ENCODE data around the gene ZNF277.

Gene ZNF277

DNA sequence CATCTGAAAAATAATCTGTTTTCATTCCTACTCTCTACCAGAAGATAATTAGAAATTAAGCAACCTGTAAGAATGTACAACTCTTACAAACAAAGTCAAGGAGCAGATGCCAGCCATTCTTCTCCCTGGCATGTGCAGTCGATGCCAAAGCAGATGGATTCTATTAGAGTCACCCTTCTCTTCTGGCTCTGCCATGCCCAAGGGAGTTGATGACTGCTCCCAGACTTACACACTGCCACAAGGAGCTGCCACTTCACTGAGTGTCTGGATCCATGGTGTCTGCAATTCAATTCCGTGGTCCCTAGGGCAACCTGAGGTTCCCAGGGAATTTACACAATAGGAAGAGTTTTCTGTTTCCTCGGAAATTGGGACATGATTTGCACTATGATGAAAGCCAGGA is 154.7 kb downstream of the ZNF277 start:
- no CpG with 5 or more reads among the region's 3 CpGs for WGBS, 2 donors (ENCODE audit: extremely low coverage in 2 of 2, insufficient read length in 2 of 2, insufficient replicate concordance in 1 of 2)
- H3K27ac ChIP-seq (replicated peaks; ENCODE audit: low read length): no peak overlapping the region
- H3K79me1 ChIP-seq (ENCODE audit: low read depth, low read length): no peaks in the 10 kb centered on the region

DNA sequence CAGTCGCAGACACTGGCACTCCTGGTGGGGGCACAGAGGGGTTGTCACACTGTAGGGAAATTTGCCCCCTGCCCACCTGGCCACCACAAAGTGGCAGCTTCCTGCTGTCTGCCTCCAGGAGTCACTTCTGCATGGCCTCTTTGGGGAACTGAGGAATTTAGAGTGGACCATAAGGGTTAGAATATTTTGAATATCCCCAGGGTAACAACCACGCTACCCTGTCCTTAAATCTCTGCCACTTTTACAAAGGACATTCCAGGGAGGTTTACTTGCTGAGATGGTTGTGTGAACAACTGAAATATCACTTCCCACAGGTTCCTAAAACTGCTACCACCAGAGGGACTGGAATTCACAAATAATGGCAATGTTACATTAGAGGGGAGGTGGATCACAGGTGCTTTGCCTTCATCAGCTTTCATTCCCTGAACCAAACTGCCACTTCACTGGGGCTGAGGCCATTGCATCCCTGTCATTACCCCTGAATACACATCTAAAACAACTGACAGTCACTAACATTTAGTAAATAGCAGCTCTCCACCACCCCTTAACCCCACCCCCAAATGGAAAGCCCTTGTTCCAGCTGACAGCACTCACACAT is 155.7 kb downstream of the ZNF277 start:
- Histone ChIP-seq H3K4me3 (ENCODE audit: low read length in 2 of 2) (no peak overlapping the region), H3K4ac (ENCODE audit: low read length) (no peak overlapping the region), H3K14ac (ENCODE audit: low read length) (no peak overlapping the region), H3K18ac (ENCODE audit: low read length) (peak overlapping the region; percentile 62), H3K9ac (ENCODE audit: low read depth, low read length, poor library complexity) (no peak overlapping the region), H3K23ac (ENCODE audit: low read depth, low read length, poor library complexity) (no peak overlapping the region), H3K4me1 (ENCODE audit: control insufficient read depth in 2 of 2, insufficient read depth in 1 of 2, low read depth in 1 of 2, low read length in 2 of 2) (peaks cover 5 to 13% of the 10 kb centered on the region in 2 donors), H2AFZ (ENCODE audit: low read length) (peak overlapping the region; percentile 83), H2BK120ac (ENCODE audit: low read depth, low read length) (no peak overlapping the region), H2BK15ac (ENCODE audit: low read length) (no peak overlapping the region), H3K27me3 (ENCODE audit: control insufficient read depth in 3 of 3, insufficient read depth in 3 of 3, low read depth in 1 of 3, low read length in 3 of 3) (no peaks in the 10 kb centered on the region), H4K91ac (ENCODE audit: low read depth, low read length, poor library complexity) (no peak overlapping the region), H3K79me1 (ENCODE audit: low read depth, low read length) (no peaks in the 10 kb centered on the region), H4K8ac (ENCODE audit: low read depth, low read length) (no peak overlapping the region), H3K4me2 (ENCODE audit: insufficient read depth, low read length, poor library complexity, severe bottlenecking) (no peak overlapping the region), H2AK5ac (ENCODE audit: low read depth, low read length) (no peak overlapping the region), H3K27ac (replicated peaks; ENCODE audit: low read length) (peak overlapping the region; percentile 58), H3K36me3 (replicated peaks in 1 of 2; ENCODE audit: control insufficient read depth in 2 of 2, insufficient read depth in 2 of 2, low read length in 2 of 2) (no peaks in the 10 kb centered on the region), H2BK12ac (ENCODE audit: low read length) (no peak overlapping the region), H3K9me3 (replicated peaks in 1 of 2; ENCODE audit: control insufficient read depth in 2 of 2, insufficient read depth in 1 of 2, low read depth in 1 of 2, low read length in 2 of 2) (no peaks in the 10 kb centered on the region), H2BK5ac (ENCODE audit: low read length) (no peak overlapping the region)
- no CpG with 5 or more reads among the region's 2 CpGs for WGBS, 2 donors (ENCODE audit: extremely low coverage in 2 of 2, insufficient read length in 2 of 2, insufficient replicate concordance in 1 of 2)
- DNase-seq (ENCODE audit: low spot score): no peak

More for the DNA sequence above, 154.7 kb downstream of the ZNF277 start:
- no peak overlapping the region for H3K9ac ChIP-seq (ENCODE audit: low read depth, low read length, poor library complexity)
- no peak overlapping the region for H2BK15ac ChIP-seq (ENCODE audit: low read length)
- no peaks in the 10 kb centered on the region for H3K36me3 ChIP-seq (replicated peaks in 1 of 2; ENCODE audit: control insufficient read depth in 2 of 2, insufficient read depth in 2 of 2, low read length in 2 of 2)
- H3K4ac ChIP-seq (ENCODE audit: low read length): no peak overlapping the region
- DNase-seq (ENCODE audit: low spot score): no peak
- H3K4me1 ChIP-seq (ENCODE audit: control insufficient read depth in 2 of 2, insufficient read depth in 1 of 2, low read depth in 1 of 2, low read length in 2 of 2): peaks cover 5 to 13% of the 10 kb centered on the region in 2 donors
- H2AFZ ChIP-seq (ENCODE audit: low read length): no peak overlapping the region
- no peaks in the 10 kb centered on the region for H3K9me3 ChIP-seq (replicated peaks in 1 of 2; ENCODE audit: control insufficient read depth in 2 of 2, insufficient read depth in 1 of 2, low read depth in 1 of 2, low read length in 2 of 2)
- H4K8ac ChIP-seq (ENCODE audit: low read depth, low read length): no peak overlapping the region
- H2BK120ac ChIP-seq (ENCODE audit: low read depth, low read length): no peak overlapping the region
- no peak overlapping the region for H4K91ac ChIP-seq (ENCODE audit: low read depth, low read length, poor library complexity)
- H3K18ac ChIP-seq (ENCODE audit: low read length): no peak overlapping the region
- H3K4me3 ChIP-seq (ENCODE audit: low read length in 2 of 2): no peak overlapping the region
- no peak overlapping the region for H2AK5ac ChIP-seq (ENCODE audit: low read depth, low read length)
- no peaks in the 10 kb centered on the region for H3K27me3 ChIP-seq (ENCODE audit: control insufficient read depth in 3 of 3, insufficient read depth in 3 of 3, low read depth in 1 of 3, low read length in 3 of 3)
- no peak overlapping the region for H2BK12ac ChIP-seq (ENCODE audit: low read length)
- H3K14ac ChIP-seq (ENCODE audit: low read length): no peak overlapping the region
- H2BK5ac ChIP-seq (ENCODE audit: low read length): no peak overlapping the region
- H3K23ac ChIP-seq (ENCODE audit: low read depth, low read length, poor library complexity): no peak overlapping the region
- H3K4me2 ChIP-seq (ENCODE audit: insufficient read depth, low read length, poor library complexity, severe bottlenecking): no peak overlapping the region

DNA sequence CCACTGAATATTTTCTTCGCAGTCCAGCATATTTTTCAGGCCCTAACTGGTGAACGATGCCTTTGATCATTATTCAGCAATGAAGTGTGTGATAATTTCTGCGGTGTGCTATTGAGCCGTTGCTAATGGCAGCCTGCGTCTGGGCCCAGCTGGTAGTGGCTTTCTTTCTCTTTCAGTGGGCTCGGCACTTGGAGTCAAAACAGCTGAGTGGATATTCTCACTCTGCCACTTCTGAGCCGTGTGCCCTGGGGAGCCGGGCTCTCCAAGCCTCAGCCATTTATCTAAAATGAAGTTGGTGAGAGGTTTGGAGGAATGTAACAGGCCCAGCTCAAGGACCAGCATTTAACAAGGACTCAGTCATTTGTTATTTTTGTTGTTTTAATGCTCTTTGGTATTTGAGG is 156.2 kb downstream of the ZNF277 start:
- Histone ChIP-seq H2BK120ac (ENCODE audit: low read depth, low read length) (no peak overlapping the region), H4K8ac (ENCODE audit: low read depth, low read length) (no peak overlapping the region), H3K4me3 (ENCODE audit: low read length in 2 of 2) (no peak overlapping the region), H2AFZ (ENCODE audit: low read length) (peak overlapping the region; percentile 83), H3K9me3 (replicated peaks in 1 of 2; ENCODE audit: control insufficient read depth in 2 of 2, insufficient read depth in 1 of 2, low read depth in 1 of 2, low read length in 2 of 2) (no peaks in the 10 kb centered on the region), H3K27ac (replicated peaks; ENCODE audit: low read length) (peak overlapping the region; percentile 58), H2BK5ac (ENCODE audit: low read length) (no peak overlapping the region), H3K36me3 (replicated peaks in 1 of 2; ENCODE audit: control insufficient read depth in 2 of 2, insufficient read depth in 2 of 2, low read length in 2 of 2) (no peaks in the 10 kb centered on the region), H3K4me1 (ENCODE audit: control insufficient read depth in 2 of 2, insufficient read depth in 1 of 2, low read depth in 1 of 2, low read length in 2 of 2) (peaks cover 5 to 13% of the 10 kb centered on the region in 2 donors), H4K91ac (ENCODE audit: low read depth, low read length, poor library complexity) (no peak overlapping the region), H3K4me2 (ENCODE audit: insufficient read depth, low read length, poor library complexity, severe bottlenecking) (no peak overlapping the region), H3K23ac (ENCODE audit: low read depth, low read length, poor library complexity) (no peak overlapping the region), H3K18ac (ENCODE audit: low read length) (no peak overlapping the region), H3K9ac (ENCODE audit: low read depth, low read length, poor library complexity) (no peak overlapping the region), H3K27me3 (ENCODE audit: control insufficient read depth in 3 of 3, insufficient read depth in 3 of 3, low read depth in 1 of 3, low read length in 3 of 3) (no peaks in the 10 kb centered on the region), H2BK12ac (ENCODE audit: low read length) (no peak overlapping the region), H3K79me1 (ENCODE audit: low read depth, low read length) (no peaks in the 10 kb centered on the region), H3K4ac (ENCODE audit: low read length) (no peak overlapping the region), H2AK5ac (ENCODE audit: low read depth, low read length) (no peak overlapping the region), H3K14ac (ENCODE audit: low read length) (no peak overlapping the region), H2BK15ac (ENCODE audit: low read length) (no peak overlapping the region)
- DNase-seq (ENCODE audit: low spot score): no peak
- WGBS, 2 donors (ENCODE audit: extremely low coverage in 2 of 2, insufficient read length in 2 of 2, insufficient replicate concordance in 1 of 2): no CpG with 5 or more reads among the region's 8 CpGs

DNA sequence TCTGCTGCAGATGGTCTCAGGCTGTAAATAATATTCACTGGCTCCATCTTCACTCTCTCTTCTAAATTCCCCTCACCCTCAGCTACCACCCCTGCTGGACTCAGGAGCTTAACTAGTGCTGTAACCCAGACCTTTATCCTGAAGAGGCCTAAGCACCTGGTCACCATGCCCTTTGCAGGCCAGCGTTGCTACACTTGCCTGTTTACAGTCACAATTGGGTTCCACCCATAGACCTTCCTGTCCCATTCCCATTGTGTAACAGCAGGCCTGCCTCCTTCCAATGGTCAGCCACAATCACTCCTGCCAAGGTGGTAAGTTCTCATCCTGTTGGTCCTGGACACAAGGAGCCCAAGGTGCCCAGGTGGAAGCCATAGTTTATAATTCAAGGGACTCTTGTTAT is 157.9 kb downstream of the ZNF277 start:
- Histone ChIP-seq H4K91ac (ENCODE audit: low read depth, low read length, poor library complexity) (no peak overlapping the region), H3K4me3 (ENCODE audit: low read length in 2 of 2) (no peak overlapping the region), H2BK15ac (ENCODE audit: low read length) (no peak overlapping the region), H3K79me1 (ENCODE audit: low read depth, low read length) (no peaks in the 10 kb centered on the region), H3K9ac (ENCODE audit: low read depth, low read length, poor library complexity) (no peak overlapping the region), H3K9me3 (replicated peaks in 1 of 2; ENCODE audit: control insufficient read depth in 2 of 2, insufficient read depth in 1 of 2, low read depth in 1 of 2, low read length in 2 of 2) (no peaks in the 10 kb centered on the region), H2BK5ac (ENCODE audit: low read length) (no peak overlapping the region), H3K4me2 (ENCODE audit: insufficient read depth, low read length, poor library complexity, severe bottlenecking) (no peak overlapping the region), H3K27me3 (ENCODE audit: control insufficient read depth in 3 of 3, insufficient read depth in 3 of 3, low read depth in 1 of 3, low read length in 3 of 3) (no peaks in the 10 kb centered on the region), H4K8ac (ENCODE audit: low read depth, low read length) (no peak overlapping the region), H3K4me1 (ENCODE audit: control insufficient read depth in 2 of 2, insufficient read depth in 1 of 2, low read depth in 1 of 2, low read length in 2 of 2) (peaks cover 5 to 13% of the 10 kb centered on the region in 2 donors), H2BK12ac (ENCODE audit: low read length) (no peak overlapping the region), H3K18ac (ENCODE audit: low read length) (no peak overlapping the region), H3K27ac (replicated peaks; ENCODE audit: low read length) (no peak overlapping the region), H2BK120ac (ENCODE audit: low read depth, low read length) (no peak overlapping the region), H3K14ac (ENCODE audit: low read length) (no peak overlapping the region), H2AFZ (ENCODE audit: low read length) (no peak overlapping the region), H2AK5ac (ENCODE audit: low read depth, low read length) (peak overlapping the region; percentile 10), H3K23ac (ENCODE audit: low read depth, low read length, poor library complexity) (no peak overlapping the region), H3K36me3 (replicated peaks in 1 of 2; ENCODE audit: control insufficient read depth in 2 of 2, insufficient read depth in 2 of 2, low read length in 2 of 2) (no peaks in the 10 kb centered on the region), H3K4ac (ENCODE audit: low read length) (no peak overlapping the region)
- DNase-seq (ENCODE audit: low spot score): no peak
- WGBS, 2 donors (ENCODE audit: extremely low coverage in 2 of 2, insufficient read length in 2 of 2, insufficient replicate concordance in 1 of 2): no CpG with 5 or more reads among the region's 1 CpG

Data from neuronal stem cell (in vitro differentiated cells).